SK-N-SH (cell line): ENCODE measurements around the gene ADCY6.

Source experiments
- EP300 ChIP-seq, 2 experiments: IDR thresholded peaks; 2 replicates each; pipeline versions ENCODE4 v1.4.0 to v1.6.1; 2012; ENCODE audit warnings: borderline replicate concordance in 1 of 2, low read depth in 1 of 2, low read length in 1 of 2
- MXI1 ChIP-seq: IDR thresholded peaks from 2 replicates; pipeline ENCODE4 v1.6.1; 2012; ENCODE audit warnings: mild to moderate bottlenecking, low read depth, low read length, improper control_type of control experiment
- POLR2AphosphoS5 ChIP-seq: IDR thresholded peaks from 2 replicates; pipeline ENCODE4 v1.6.1; 2012; ENCODE audit warnings: low read depth, low read length
- RFX5 ChIP-seq: IDR thresholded peaks from 2 replicates; pipeline ENCODE4 v1.6.1; 2012; ENCODE audit warnings: mild to moderate bottlenecking, improper control_type of control experiment, low read length
- TF ChIP-seq, protein P1 (sequence below): fragments of 200-600 bp; sonication (generic); IDR thresholded peaks from 2 replicates; pipeline ENCODE4 v1.6.1; 2017; ENCODE audit warnings: antibody characterized with exemption, mild to moderate bottlenecking, moderate library complexity
- TF ChIP-seq, protein P2 (sequence below): IDR thresholded peaks from 2 replicates; pipeline ENCODE4 v1.4.0; 2012; ENCODE audit warnings: low read depth
- TF ChIP-seq, protein P3 (sequence below): fragments of 150-350 bp; IDR thresholded peaks from 2 replicates; pipeline ENCODE4 v1.6.1; 2016; ENCODE audit warnings: mild to moderate bottlenecking, low read depth, low read length
- TF ChIP-seq, protein P4 (sequence below): IDR thresholded peaks from 2 replicates; pipeline ENCODE4 v1.6.1; 2012; ENCODE audit warnings: mild to moderate bottlenecking, low read depth, low read length, moderate library complexity

DNA sequence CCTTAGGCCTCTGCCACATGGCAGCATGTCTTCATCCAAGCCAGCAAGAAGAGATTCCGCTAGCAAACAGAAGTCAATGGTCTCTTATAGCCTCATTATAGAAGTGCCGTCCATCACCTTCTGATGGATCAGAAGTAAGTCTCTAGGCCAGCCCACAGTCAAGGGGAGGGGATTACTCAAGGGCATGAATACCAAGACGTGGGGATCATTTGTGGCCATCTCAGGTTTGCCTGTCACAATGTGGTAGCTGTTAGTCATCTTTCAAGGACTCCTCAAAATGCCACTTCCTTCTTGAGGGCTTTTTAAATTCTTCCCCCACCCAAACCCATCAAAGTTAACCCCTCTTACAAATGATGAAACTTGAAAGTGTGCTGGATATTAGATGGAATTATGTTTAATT lies 8.1 kb upstream of the ADCY6 start:
- TF ChIP-seq, protein P1, sequence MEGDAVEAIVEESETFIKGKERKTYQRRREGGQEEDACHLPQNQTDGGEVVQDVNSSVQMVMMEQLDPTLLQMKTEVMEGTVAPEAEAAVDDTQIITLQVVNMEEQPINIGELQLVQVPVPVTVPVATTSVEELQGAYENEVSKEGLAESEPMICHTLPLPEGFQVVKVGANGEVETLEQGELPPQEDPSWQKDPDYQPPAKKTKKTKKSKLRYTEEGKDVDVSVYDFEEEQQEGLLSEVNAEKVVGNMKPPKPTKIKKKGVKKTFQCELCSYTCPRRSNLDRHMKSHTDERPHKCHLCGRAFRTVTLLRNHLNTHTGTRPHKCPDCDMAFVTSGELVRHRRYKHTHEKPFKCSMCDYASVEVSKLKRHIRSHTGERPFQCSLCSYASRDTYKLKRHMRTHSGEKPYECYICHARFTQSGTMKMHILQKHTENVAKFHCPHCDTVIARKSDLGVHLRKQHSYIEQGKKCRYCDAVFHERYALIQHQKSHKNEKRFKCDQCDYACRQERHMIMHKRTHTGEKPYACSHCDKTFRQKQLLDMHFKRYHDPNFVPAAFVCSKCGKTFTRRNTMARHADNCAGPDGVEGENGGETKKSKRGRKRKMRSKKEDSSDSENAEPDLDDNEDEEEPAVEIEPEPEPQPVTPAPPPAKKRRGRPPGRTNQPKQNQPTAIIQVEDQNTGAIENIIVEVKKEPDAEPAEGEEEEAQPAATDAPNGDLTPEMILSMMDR: no peak
- TF ChIP-seq, protein P2, sequence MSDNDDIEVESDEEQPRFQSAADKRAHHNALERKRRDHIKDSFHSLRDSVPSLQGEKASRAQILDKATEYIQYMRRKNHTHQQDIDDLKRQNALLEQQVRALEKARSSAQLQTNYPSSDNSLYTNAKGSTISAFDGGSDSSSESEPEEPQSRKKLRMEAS: no peak
- no peak for TF ChIP-seq EP300 (IDR thresholded peaks at IDR 0.05; ENCODE audit: borderline replicate concordance in 1 of 2, low read depth in 1 of 2, low read length in 1 of 2)
- TF ChIP-seq, protein P3, sequence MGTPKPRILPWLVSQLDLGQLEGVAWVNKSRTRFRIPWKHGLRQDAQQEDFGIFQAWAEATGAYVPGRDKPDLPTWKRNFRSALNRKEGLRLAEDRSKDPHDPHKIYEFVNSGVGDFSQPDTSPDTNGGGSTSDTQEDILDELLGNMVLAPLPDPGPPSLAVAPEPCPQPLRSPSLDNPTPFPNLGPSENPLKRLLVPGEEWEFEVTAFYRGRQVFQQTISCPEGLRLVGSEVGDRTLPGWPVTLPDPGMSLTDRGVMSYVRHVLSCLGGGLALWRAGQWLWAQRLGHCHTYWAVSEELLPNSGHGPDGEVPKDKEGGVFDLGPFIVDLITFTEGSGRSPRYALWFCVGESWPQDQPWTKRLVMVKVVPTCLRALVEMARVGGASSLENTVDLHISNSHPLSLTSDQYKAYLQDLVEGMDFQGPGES: no peak
- TF ChIP-seq RFX5: no peak
- no peak for TF ChIP-seq MXI1
- no peak for TF ChIP-seq POLR2AphosphoS5
- TF ChIP-seq, protein P4, sequence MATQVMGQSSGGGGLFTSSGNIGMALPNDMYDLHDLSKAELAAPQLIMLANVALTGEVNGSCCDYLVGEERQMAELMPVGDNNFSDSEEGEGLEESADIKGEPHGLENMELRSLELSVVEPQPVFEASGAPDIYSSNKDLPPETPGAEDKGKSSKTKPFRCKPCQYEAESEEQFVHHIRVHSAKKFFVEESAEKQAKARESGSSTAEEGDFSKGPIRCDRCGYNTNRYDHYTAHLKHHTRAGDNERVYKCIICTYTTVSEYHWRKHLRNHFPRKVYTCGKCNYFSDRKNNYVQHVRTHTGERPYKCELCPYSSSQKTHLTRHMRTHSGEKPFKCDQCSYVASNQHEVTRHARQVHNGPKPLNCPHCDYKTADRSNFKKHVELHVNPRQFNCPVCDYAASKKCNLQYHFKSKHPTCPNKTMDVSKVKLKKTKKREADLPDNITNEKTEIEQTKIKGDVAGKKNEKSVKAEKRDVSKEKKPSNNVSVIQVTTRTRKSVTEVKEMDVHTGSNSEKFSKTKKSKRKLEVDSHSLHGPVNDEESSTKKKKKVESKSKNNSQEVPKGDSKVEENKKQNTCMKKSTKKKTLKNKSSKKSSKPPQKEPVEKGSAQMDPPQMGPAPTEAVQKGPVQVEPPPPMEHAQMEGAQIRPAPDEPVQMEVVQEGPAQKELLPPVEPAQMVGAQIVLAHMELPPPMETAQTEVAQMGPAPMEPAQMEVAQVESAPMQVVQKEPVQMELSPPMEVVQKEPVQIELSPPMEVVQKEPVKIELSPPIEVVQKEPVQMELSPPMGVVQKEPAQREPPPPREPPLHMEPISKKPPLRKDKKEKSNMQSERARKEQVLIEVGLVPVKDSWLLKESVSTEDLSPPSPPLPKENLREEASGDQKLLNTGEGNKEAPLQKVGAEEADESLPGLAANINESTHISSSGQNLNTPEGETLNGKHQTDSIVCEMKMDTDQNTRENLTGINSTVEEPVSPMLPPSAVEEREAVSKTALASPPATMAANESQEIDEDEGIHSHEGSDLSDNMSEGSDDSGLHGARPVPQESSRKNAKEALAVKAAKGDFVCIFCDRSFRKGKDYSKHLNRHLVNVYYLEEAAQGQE: no peak
